ENCODE measurements around the gene KAT8. TPM values are rescaled to one million over a fixed set of nuclear protein-coding genes. Genes with fewer than 3 reads are reported as not detected.
"Not testable (repeated sequence)": the region's sequence is repeated elsewhere in the genome, so short reads cannot be mapped to it uniquely, and the experiment has no call there.

Gene KAT8
- total RNA-seq, 1 experiment from 2014 or later, result 44.9 TPM

DNA sequence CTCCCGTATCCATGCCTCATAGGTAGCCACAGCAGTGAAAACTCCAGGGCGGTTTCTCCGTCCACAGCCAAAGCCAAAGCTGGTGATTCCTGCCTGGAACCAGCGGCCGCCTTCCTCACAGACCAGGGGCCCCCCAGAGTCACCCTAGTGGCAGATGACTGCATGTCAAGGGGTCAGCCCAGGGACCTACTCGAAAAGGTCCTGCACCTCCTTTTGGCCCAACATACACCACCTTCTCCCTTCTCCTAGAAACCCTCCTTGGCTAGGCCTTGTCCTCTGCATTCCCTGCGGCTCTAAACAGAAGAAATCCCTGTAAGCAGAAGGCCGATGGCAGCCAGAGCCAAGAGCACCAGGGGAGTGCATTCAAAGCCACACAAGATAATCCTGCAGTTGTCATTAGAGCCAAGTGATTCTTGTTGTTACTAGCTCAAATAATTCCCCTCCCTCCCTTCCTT, 26.3 kb downstream of the KAT8 start:
- no TSS peak for BruUV-seq (replicated peaks)
- CTCF ChIA-PET, result interaction anchor here (2.2 kb wide), 1 partner anchor 14 kb away, joined by 20 read pairs; no protein-coding TSS in a partner anchor
- H3K4me3 ChIP-seq (replicated peaks in 1 of 2; ENCODE audit: low read depth in 1 of 2, low read length in 2 of 2), result no peak overlapping the region

DNA sequence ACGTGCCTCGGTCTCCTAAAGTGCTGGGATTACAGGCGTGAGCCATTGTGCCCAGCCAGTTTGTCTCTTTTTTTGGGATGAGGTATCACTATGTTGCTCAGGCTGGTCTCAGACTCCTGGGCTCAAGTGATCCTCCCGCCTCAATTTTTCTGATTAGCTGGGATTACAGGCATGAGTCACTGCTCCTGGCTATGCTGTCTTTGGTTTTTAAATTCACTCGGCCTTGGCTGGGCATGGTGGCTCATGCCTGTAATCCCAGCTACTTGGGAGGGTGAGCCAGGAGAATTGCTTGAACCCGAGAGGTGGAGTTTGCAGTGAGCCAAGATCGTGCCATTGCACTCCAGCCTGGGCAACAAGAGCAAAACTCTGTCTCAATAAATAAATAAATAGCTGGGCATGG, 27.0 kb downstream of the KAT8 start:
- H3K4me2 ChIP-seq (ENCODE audit: low read length); H3K9me2 ChIP-seq (ENCODE audit: insufficient read depth); H2AFZ ChIP-seq (ENCODE audit: low read depth, low read length, poor library complexity, severe bottlenecking); H3K4me3 ChIP-seq (replicated peaks in 1 of 2; ENCODE audit: low read depth in 1 of 2, low read length in 2 of 2); H3K79me2 ChIP-seq (ENCODE audit: insufficient read depth, low read length); intact Hi-C loops (cut with micrococcal nuclease); H3K9me3 ChIP-seq (ENCODE audit: control insufficient read depth in 1 of 2, insufficient read depth in 1 of 2, low read depth in 1 of 2, low read length in 2 of 2); H3K36me3 ChIP-seq (ENCODE audit: control insufficient read depth in 1 of 2, insufficient read depth in 2 of 2, low read length in 2 of 2); BruUV-seq (replicated peaks); CTCF ChIA-PET; H3K27me3 ChIP-seq (ENCODE audit: insufficient read depth, low read length); ATAC-seq; RAD21 ChIA-PET (ENCODE audit: low non-redundant PET in 1 of 2, low total read pairs in 2 of 2, uncharacterized antibody in 2 of 2, unreplicated experiment in 2 of 2); H3K9ac ChIP-seq (ENCODE audit: low read length); DNase-seq (ENCODE audit: low read depth, low spot score); H3K27ac ChIP-seq (ENCODE audit: low read depth, low read length); H4K20me1 ChIP-seq (ENCODE audit: insufficient read depth): not testable (repeated sequence)
- H3K4me1 ChIP-seq (ENCODE audit: control insufficient read depth in 1 of 2, insufficient read depth in 2 of 2, low read length in 2 of 2), result peaks cover 28 to 52% of the 10 kb centered on the region in 2 experiments
- POLR2A ChIA-PET, result interaction anchor here (0.6 to 1.5 kb wide), 2 partner anchors 36 to 210 kb away, joined by 3 to 7 read pairs; partner anchors contain the start of gene FUS

More for the DNA sequence above, 26.3 kb downstream of the KAT8 start:
- no peak overlapping the region for H3K4me2 ChIP-seq (ENCODE audit: low read length)
- H3K79me2 ChIP-seq (ENCODE audit: insufficient read depth, low read length), result no peaks in the 10 kb centered on the region
- no peaks in the 10 kb centered on the region for H3K9me3 ChIP-seq (ENCODE audit: control insufficient read depth in 1 of 2, insufficient read depth in 1 of 2, low read depth in 1 of 2, low read length in 2 of 2)
- no peaks in the 10 kb centered on the region for H4K20me1 ChIP-seq (ENCODE audit: insufficient read depth)
- RAD21 ChIA-PET (ENCODE audit: low non-redundant PET in 1 of 2, low total read pairs in 2 of 2, uncharacterized antibody in 2 of 2, unreplicated experiment in 2 of 2), result no interaction called here
- TF ChIP-seq POLR2A (IDR thresholded peaks at IDR 0.05; ENCODE audit: borderline replicate concordance, extremely low read depth, insufficient read depth, insufficient read length) (no peak), ELF1 (IDR thresholded peaks at IDR 0.05; ENCODE audit: borderline replicate concordance, low read depth) (no peak), RAD21 (IDR thresholded peaks at IDR 0.05; ENCODE audit: low read depth) (no peak)
- TF ChIP-seq, protein P1, sequence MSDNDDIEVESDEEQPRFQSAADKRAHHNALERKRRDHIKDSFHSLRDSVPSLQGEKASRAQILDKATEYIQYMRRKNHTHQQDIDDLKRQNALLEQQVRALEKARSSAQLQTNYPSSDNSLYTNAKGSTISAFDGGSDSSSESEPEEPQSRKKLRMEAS (IDR thresholded peaks at IDR 0.05), result no peak
- H3K4me1 ChIP-seq (ENCODE audit: control insufficient read depth in 1 of 2, insufficient read depth in 2 of 2, low read length in 2 of 2), result peaks cover 34 to 54% of the 10 kb centered on the region in 2 experiments
- H3K9ac ChIP-seq (ENCODE audit: low read length), result no peak overlapping the region
- no peak overlapping the region for H3K27ac ChIP-seq (ENCODE audit: low read depth, low read length)
- DNase-seq (ENCODE audit: low read depth, low spot score) (no peak), ATAC-seq (no peak)
- POLR2A ChIA-PET, result interaction anchor here (1.5 to 9.9 kb wide), 2 partner anchors 26 to 36 kb away, joined by 7 to 84 read pairs; partner anchors contain the start of genes FUS and KAT8
- no peaks in the 10 kb centered on the region for H3K9me2 ChIP-seq (ENCODE audit: insufficient read depth)
- no peak overlapping the region for H2AFZ ChIP-seq (ENCODE audit: low read depth, low read length, poor library complexity, severe bottlenecking)
- H3K27me3 ChIP-seq (ENCODE audit: insufficient read depth, low read length), result no peaks in the 10 kb centered on the region
- no peaks in the 10 kb centered on the region for H3K36me3 ChIP-seq (ENCODE audit: control insufficient read depth in 1 of 2, insufficient read depth in 2 of 2, low read length in 2 of 2)
- intact Hi-C loops (cut with micrococcal nuclease), result no loop called here
